Measurements from ENCODE around the gene PHLPP1.

PHLPP1 gene

DNA sequence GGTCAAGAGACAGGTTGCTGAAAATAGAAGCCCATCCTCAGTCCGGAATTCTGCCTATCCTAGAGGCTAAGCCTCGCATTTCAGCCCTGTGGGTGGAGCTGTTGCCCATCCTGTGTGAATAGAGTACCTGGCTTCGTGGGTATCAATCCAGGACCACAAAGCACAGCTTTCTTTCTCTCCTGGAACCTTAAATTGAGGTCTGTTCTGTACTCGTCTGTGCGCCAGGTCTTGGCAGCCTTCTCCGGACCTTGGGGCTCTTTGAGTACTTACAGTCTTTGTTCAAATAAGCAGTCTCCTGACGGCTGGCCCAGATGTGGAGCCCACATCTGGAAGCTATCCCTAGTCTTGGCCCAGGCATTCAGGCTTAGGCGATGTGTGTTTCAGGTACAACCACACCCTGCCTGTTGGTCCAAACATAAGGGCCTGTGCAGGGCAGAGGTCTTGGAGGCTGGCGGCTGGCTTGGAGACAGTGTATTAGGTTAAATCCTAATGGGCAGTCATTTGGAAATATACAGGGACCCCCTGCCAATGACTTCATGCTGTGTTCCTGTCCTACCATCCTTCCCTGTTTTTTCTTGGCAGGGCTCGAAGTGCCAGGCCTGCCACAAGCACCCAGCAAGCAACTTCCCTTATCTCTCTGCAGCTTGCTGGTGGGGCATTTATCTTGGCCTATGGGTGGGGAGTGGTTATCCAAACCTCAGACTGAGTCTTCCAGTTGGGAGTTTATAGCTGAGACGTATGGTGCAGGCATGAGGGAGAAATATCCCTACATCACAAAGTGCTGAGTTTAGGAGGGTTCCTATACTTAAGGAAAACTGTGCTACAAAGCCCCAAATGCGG is 310.1 kb downstream of the PHLPP1 start:
- DNase-seq = no peak

DNA sequence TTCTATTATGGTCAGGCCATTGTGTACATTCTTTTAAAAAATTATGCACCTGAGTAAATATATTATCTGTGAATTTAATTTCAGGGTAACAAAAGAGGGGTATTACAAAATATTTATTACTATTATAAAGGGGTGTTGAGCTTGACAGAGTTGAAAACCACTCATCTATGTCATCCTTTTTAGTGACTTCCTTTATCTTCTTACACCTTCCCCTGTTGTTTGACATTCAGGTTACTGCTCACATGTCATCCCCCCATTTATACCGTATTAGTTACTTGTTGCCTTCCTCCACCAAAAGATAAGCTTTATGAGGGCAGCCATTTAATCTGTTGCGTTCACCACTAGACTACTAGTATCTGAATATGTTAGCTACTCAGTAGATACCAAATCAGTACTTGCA is 313.0 kb downstream of the PHLPP1 start:
- DNase-seq = no peak
